NCI-H2196 treated with DMSO at 0.1 percent for 48 hours (cell line): ENCODE results near the gene AFP.

Experiments used
- DNase-seq: peaks from one replicate; lab custom pipeline; 2025; ENCODE audit not compliant: unreplicated experiment; lab: John Stamatoyannopoulos, UW

Gene AFP

GRCh38 chr4:73437558-73437956, 1.5 kb downstream of the AFP start:
- no peak for DNase-seq

- no peak for DNase-seq
Measured at GRCh38 chr4:73438048-73438447, 2.0 kb downstream of the AFP start.

GRCh38 chr4:73438582-73439215, 2.7 kb downstream of the AFP start:
- DNase-seq = no peak

GRCh38 chr4:73439445-73439844, 3.4 kb downstream of the AFP start:
- DNase-seq = no peak

- no peak for DNase-seq
Measured at GRCh38 chr4:73439991-73440390, 4.0 kb downstream of the AFP start.

GRCh38 chr4:73440653-73441052, 4.6 kb downstream of the AFP start:
- no peak for DNase-seq

GRCh38 chr4:73442275-73442674, 6.3 kb downstream of the AFP start:
- DNase-seq = no peak

GRCh38 chr4:73443224-73443623, 7.2 kb downstream of the AFP start:
- no peak for DNase-seq

- DNase-seq = no peak
Measured at GRCh38 chr4:73445383-73446335, 9.6 kb downstream of the AFP start.

GRCh38 chr4:73446336-73446938, 10.4 kb downstream of the AFP start:
- no peak for DNase-seq

- DNase-seq = no peak
Measured at GRCh38 chr4:73447671-73448070, 11.7 kb downstream of the AFP start.

GRCh38 chr4:73448448-73449203, 12.6 kb downstream of the AFP start:
- DNase-seq = no peak

- DNase-seq = no peak
Measured at GRCh38 chr4:73450398-73451004, 14.5 kb downstream of the AFP start.

- no peak for DNase-seq
Measured at GRCh38 chr4:73451404-73451803, 15.4 kb downstream of the AFP start.

- no peak for DNase-seq
Measured at GRCh38 chr4:73451981-73452747, 16.1 kb downstream of the AFP start.

GRCh38 chr4:73452953-73453700, 17.1 kb downstream of the AFP start:
- no peak for DNase-seq

- DNase-seq = no peak
Measured at GRCh38 chr4:73453701-73454005, 17.6 kb downstream of the AFP start.

- no peak for DNase-seq
Measured at GRCh38 chr4:73454920-73455319, 18.9 kb downstream of the AFP start.

- DNase-seq = no peak
Measured at GRCh38 chr4:73456177-73457022, 20.4 kb downstream of the AFP start.
